VCaP (cell line): ENCODE measurements around the gene KCNQ5.

Source experiments
- H3K27ac ChIP-seq: fragments of 450-650 bp; 2 replicates; pipeline ENCODE4 v1.5.1; 2017
- TF ChIP-seq, protein P1 (sequence below): fragments of 450-650 bp; conservative IDR thresholded peaks from 2 replicates; pipeline ENCODE4 v1.5.1; 2017; ENCODE audit warnings: mild to moderate bottlenecking, moderate library complexity

Gene KCNQ5

DNA sequence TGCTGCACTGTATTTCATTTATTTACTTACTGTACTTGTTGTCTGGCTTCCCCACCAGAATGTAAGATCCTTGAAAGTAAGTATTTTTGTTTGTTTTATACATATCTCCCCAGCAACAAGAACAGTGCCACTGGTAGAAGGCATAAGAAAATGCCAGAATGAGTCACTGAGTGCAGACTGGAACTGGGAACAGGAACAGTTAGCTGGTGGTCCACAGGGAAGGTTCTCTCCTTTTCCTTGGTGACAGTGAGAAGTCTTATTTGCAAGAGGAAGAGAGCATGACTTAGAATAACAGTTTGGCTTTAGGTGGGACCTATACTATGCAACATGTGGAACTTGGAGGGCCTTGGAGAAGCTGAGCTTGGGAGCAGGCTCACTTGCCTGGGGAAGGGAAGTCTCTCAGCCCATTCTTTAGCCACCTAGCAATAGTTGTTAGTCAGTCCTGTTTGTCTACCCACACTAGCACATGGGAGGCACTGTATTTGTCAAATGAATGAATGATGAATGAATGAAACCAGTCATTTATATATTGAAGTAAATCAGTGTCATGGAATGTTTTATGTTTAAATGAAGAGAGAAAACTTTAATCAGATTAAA lies 203.5 kb downstream of the KCNQ5 start:
- H3K27ac ChIP-seq = no peak overlapping the region

DNA sequence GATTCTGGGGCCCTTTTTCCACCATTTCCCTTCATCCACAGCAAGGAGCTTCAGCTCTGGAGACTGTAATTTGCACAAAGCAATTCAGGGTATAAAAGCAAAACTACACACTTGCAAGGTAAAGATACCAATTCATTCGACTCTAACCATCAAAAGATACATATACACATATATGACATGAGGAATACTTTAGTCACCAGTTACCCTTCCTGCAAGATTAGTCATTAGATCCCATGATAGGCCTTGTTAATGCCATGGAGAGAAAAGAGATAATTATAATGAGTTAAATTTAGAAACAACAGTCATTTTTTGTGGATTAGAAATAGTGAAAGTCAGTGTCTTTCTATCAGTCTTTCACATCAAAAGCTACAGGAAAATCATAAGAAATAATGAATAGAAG lies 204.2 kb downstream of the KCNQ5 start:
- H3K27ac ChIP-seq = no peak overlapping the region
- TF ChIP-seq, protein P1, sequence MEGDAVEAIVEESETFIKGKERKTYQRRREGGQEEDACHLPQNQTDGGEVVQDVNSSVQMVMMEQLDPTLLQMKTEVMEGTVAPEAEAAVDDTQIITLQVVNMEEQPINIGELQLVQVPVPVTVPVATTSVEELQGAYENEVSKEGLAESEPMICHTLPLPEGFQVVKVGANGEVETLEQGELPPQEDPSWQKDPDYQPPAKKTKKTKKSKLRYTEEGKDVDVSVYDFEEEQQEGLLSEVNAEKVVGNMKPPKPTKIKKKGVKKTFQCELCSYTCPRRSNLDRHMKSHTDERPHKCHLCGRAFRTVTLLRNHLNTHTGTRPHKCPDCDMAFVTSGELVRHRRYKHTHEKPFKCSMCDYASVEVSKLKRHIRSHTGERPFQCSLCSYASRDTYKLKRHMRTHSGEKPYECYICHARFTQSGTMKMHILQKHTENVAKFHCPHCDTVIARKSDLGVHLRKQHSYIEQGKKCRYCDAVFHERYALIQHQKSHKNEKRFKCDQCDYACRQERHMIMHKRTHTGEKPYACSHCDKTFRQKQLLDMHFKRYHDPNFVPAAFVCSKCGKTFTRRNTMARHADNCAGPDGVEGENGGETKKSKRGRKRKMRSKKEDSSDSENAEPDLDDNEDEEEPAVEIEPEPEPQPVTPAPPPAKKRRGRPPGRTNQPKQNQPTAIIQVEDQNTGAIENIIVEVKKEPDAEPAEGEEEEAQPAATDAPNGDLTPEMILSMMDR = no peak

More for the DNA sequence above, 203.5 kb downstream of the KCNQ5 start:
- TF ChIP-seq, protein P1 = no peak

DNA sequence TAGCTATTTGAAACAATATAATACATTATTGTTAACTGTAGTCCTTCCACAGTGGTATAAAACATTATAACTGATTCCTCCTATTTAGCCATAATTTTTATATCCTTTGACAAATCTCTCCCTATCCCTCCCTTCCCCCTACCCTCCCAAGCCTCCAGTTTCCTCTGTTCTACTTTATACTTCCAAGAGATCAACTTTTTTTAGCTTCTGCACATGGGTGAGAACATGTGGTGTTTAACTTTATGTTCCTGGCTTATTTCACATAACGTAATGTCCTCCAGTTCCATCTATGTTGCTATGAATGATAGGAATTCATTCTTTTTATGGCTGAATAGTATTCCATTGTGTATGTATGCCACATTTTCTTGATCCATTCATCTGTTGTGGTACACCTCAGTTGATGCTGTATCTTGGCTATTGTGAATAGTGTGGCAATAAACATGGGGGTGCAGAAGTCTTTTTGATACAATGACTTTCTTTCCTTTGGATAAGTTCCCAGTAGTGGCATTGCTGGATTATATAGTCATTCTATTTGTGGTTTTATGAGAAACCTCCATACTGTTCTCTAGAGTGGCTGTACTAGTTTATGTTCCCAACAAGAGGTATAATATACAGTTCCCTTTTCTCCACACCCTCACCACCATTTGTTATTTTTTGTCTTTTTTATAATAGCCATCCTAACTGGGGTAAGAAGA lies 205.0 kb downstream of the KCNQ5 start:
- H3K27ac ChIP-seq = no peak overlapping the region
- TF ChIP-seq, protein P1 = no peak

DNA sequence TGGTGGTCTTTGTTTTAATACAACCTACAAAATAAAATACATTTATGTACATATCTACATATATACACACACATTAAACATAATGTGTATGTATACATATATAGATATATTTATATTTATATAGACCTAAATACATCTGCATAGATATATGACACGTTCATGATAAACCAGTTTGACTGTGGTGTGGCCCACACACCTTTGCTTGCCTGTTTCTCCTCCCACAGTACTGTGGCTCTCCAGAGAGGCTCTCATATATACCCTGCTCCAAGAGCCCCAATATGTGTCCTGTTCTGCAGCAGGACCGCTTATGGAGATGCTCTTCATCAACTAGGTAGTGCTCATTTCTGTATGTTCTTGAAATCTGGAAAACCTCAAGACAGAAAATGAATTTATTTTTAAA lies 207.0 kb downstream of the KCNQ5 start:
- H3K27ac ChIP-seq = no peak overlapping the region

DNA sequence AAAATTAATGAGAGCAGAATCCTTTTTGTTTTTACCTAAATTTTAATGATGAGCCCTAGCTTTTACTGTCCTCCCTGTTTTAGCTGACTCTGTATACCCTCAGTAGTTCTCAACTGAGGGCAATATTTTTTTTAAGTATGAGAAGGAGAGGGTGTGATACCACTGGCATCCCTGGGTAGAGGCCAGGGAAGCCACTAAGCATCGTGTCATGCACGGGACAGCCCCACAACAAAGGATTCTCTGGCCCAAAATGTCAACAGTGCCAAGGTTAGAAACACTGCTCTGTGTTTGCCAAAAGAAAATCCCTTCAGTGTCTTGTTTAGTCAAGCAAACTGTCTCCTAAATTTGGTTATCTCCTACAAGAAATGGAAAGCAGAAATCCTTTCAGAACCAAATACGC lies 210.4 kb downstream of the KCNQ5 start:
- TF ChIP-seq, protein P1 = no peak
- no peak overlapping the region for H3K27ac ChIP-seq

More for the DNA sequence above, 207.0 kb downstream of the KCNQ5 start:
- TF ChIP-seq, protein P1 = no peak

DNA sequence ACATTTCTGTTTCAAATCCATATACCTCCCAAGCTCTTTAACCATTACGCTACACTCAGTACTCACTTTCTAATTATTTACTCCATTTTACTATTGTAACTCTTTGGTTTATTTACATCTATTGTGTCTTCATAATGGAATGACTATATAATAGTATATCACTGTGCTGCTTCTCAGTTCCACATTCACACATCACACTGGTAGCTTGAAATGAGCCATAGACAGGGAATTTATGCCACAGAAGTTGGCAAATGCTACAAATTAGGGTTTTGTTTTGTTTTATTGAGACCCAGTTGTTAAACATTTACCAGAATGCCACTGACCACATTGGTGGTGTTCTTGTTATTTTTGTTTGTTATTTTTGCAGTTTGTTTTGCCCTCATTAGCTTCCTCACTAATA lies 213.9 kb downstream of the KCNQ5 start:
- TF ChIP-seq, protein P1 = no peak

DNA sequence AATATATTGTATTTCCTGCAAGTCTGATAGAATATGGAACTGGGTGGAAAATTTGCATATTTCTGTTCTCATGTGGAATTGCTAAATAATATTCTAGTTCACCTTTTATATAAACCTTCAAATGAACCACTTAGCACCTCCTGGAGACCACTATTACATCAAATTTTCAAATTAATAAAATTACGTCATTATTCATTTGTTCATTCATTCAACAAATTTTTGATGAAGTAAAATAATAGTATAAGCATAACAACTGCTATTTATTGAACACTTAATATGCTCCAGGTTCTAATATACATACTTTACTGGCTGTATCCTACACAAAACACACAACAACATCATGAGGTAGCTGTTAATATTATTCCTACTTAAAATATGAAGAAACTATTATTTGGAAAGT lies 215.1 kb downstream of the KCNQ5 start:
- TF ChIP-seq, protein P1 = no peak
- H3K27ac ChIP-seq = no peak overlapping the region

More for the DNA sequence above, 213.9 kb downstream of the KCNQ5 start:
- no peak overlapping the region for H3K27ac ChIP-seq
